Measurements from ENCODE around the gene NMT1.

NMT1 gene

GRCh38 chr17:45117848-45118646, 56.9 kb downstream of the NMT1 start:
- Histone ChIP-seq H3K9me3 (ENCODE audit: control insufficient read depth, low read length) (no peaks in the 10 kb centered on the region), H3K27me3 (ENCODE audit: control insufficient read depth, insufficient read depth, low read length) (no peaks in the 10 kb centered on the region), H3K4me3 (ENCODE audit: low read depth, low read length) (no peak overlapping the region), H3K4me1 (no peaks in the 10 kb centered on the region), H3K36me3 (ENCODE audit: control insufficient read depth, insufficient read depth, low read length) (no peaks in the 10 kb centered on the region), H3K9ac (no peak overlapping the region), H3K79me2 (no peaks in the 10 kb centered on the region), H3K4me2 (ENCODE audit: low read length) (no peak overlapping the region), H2AFZ (no peak overlapping the region), H3K27ac (no peak overlapping the region)
- TF ChIP-seq, protein P1, sequence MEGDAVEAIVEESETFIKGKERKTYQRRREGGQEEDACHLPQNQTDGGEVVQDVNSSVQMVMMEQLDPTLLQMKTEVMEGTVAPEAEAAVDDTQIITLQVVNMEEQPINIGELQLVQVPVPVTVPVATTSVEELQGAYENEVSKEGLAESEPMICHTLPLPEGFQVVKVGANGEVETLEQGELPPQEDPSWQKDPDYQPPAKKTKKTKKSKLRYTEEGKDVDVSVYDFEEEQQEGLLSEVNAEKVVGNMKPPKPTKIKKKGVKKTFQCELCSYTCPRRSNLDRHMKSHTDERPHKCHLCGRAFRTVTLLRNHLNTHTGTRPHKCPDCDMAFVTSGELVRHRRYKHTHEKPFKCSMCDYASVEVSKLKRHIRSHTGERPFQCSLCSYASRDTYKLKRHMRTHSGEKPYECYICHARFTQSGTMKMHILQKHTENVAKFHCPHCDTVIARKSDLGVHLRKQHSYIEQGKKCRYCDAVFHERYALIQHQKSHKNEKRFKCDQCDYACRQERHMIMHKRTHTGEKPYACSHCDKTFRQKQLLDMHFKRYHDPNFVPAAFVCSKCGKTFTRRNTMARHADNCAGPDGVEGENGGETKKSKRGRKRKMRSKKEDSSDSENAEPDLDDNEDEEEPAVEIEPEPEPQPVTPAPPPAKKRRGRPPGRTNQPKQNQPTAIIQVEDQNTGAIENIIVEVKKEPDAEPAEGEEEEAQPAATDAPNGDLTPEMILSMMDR (IDR thresholded peaks at IDR 0.05): no peak

DNA sequence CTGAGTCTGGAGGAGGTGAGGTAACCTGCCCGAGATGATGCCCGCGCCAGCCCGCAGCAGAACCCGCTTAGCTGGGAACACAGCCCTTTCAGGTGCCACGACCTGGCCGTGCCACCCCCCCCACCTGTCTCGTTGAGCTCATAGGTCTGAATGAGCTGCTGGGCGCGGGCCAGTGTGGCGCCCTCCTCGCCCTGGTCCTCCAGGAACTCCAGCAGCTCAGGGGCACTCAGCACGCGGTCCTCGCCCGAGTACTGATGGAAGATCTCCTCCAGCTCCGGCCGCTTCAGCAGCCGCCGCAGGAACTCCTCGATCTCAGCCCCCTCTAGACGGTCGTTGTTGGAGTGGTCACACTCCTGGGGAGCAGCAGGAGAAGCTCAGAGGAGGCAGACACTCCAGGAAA, 57.6 kb downstream of the NMT1 start:
- Histone ChIP-seq H3K9me3 (ENCODE audit: control insufficient read depth, low read length) (no peaks in the 10 kb centered on the region), H3K27me3 (ENCODE audit: control insufficient read depth, insufficient read depth, low read length) (no peaks in the 10 kb centered on the region), H3K27ac (no peak overlapping the region), H3K4me2 (ENCODE audit: low read length) (no peak overlapping the region), H3K4me1 (no peaks in the 10 kb centered on the region), H3K4me3 (ENCODE audit: low read depth, low read length) (no peak overlapping the region), H2AFZ (no peak overlapping the region), H3K36me3 (ENCODE audit: control insufficient read depth, insufficient read depth, low read length) (no peaks in the 10 kb centered on the region), H3K9ac (no peak overlapping the region), H3K79me2 (no peaks in the 10 kb centered on the region)
- TF ChIP-seq, protein P1 (IDR thresholded peaks at IDR 0.05): no peak

GRCh38 chr17:45119964-45120363, 58.8 kb downstream of the NMT1 start:
- H2AFZ ChIP-seq: no peak overlapping the region
- H3K4me3 ChIP-seq (ENCODE audit: low read depth, low read length): no peak overlapping the region
- H3K36me3 ChIP-seq (ENCODE audit: control insufficient read depth, insufficient read depth, low read length): no peaks in the 10 kb centered on the region
- no peaks in the 10 kb centered on the region for H3K79me2 ChIP-seq
- no peaks in the 10 kb centered on the region for H3K27me3 ChIP-seq (ENCODE audit: control insufficient read depth, insufficient read depth, low read length)
- no peaks in the 10 kb centered on the region for H3K9me3 ChIP-seq (ENCODE audit: control insufficient read depth, low read length)
- H3K4me2 ChIP-seq (ENCODE audit: low read length): no peak overlapping the region
- H3K4me1 ChIP-seq: peaks cover 3% of the 10 kb centered on the region
- H3K27ac ChIP-seq: no peak overlapping the region
- TF ChIP-seq, protein P1 (IDR thresholded peaks at IDR 0.05): no peak
- no peak overlapping the region for H3K9ac ChIP-seq

- TF ChIP-seq, protein P1 (IDR thresholded peaks at IDR 0.05): no peak
- no peak overlapping the region for H3K4me2 ChIP-seq (ENCODE audit: low read length)
- H3K36me3 ChIP-seq (ENCODE audit: control insufficient read depth, insufficient read depth, low read length): no peaks in the 10 kb centered on the region
- no peaks in the 10 kb centered on the region for H3K9me3 ChIP-seq (ENCODE audit: control insufficient read depth, low read length)
- H3K4me3 ChIP-seq (ENCODE audit: low read depth, low read length): no peak overlapping the region
- no peaks in the 10 kb centered on the region for H3K79me2 ChIP-seq
- H3K9ac ChIP-seq: no peak overlapping the region
- H3K27me3 ChIP-seq (ENCODE audit: control insufficient read depth, insufficient read depth, low read length): no peaks in the 10 kb centered on the region
- peaks cover 3% of the 10 kb centered on the region for H3K4me1 ChIP-seq
- no peak overlapping the region for H2AFZ ChIP-seq
- H3K27ac ChIP-seq: no peak overlapping the region
These were observed 59.4 kb downstream of the NMT1 start for GRCh38 chr17:45120558-45120957.

GRCh38 chr17:45121055-45121454, 59.9 kb downstream of the NMT1 start:
- H3K4me3 ChIP-seq (ENCODE audit: low read depth, low read length): no peak overlapping the region
- H3K4me1 ChIP-seq: peaks cover 3% of the 10 kb centered on the region

More at GRCh38 chr17:45121055-45121454, 59.9 kb downstream of the NMT1 start:
- no peak overlapping the region for H3K27ac ChIP-seq
- H3K9ac ChIP-seq: no peak overlapping the region
- no peaks in the 10 kb centered on the region for H3K9me3 ChIP-seq (ENCODE audit: control insufficient read depth, low read length)
- H3K36me3 ChIP-seq (ENCODE audit: control insufficient read depth, insufficient read depth, low read length): no peaks in the 10 kb centered on the region
- no peak overlapping the region for H3K4me2 ChIP-seq (ENCODE audit: low read length)
- H3K27me3 ChIP-seq (ENCODE audit: control insufficient read depth, insufficient read depth, low read length): no peaks in the 10 kb centered on the region
- no peak overlapping the region for H2AFZ ChIP-seq
- no peaks in the 10 kb centered on the region for H3K79me2 ChIP-seq
- TF ChIP-seq, protein P1 (IDR thresholded peaks at IDR 0.05): no peak

All from parathyroid adenoma (tissue), 2 donors.